HG02884 (cell line): Measurements from ENCODE around the gene SLC22A3.
A peak's percentile ranks its signal among the peaks of the same experiment; 100 is the strongest.

ENCODE experiments used
- ATAC-seq: cut with Tn5 transposase; IDR thresholded peaks from one replicate; pipeline ENCODE4 v1.9.1; 2021; ENCODE audit warnings: mild to moderate bottlenecking, moderate library complexity; ENCODE audit not compliant: unreplicated experiment

Gene SLC22A3

GRCh38 chr6:160333101-160333500, 15.1 kb upstream of the SLC22A3 start:
- ATAC-seq: no peak

GRCh38 chr6:160333841-160334240, 14.3 kb upstream of the SLC22A3 start:
- ATAC-seq: no peak

GRCh38 chr6:160336200-160336599, 12.0 kb upstream of the SLC22A3 start:
- ATAC-seq: no peak

- no peak for ATAC-seq
Measured at GRCh38 chr6:160337301-160337700, 10.9 kb upstream of the SLC22A3 start.

- ATAC-seq: no peak
Measured at GRCh38 chr6:160337991-160338390, 10.2 kb upstream of the SLC22A3 start.

- no peak for ATAC-seq
Measured at GRCh38 chr6:160343144-160343543, 5.0 kb upstream of the SLC22A3 start.

DNA sequence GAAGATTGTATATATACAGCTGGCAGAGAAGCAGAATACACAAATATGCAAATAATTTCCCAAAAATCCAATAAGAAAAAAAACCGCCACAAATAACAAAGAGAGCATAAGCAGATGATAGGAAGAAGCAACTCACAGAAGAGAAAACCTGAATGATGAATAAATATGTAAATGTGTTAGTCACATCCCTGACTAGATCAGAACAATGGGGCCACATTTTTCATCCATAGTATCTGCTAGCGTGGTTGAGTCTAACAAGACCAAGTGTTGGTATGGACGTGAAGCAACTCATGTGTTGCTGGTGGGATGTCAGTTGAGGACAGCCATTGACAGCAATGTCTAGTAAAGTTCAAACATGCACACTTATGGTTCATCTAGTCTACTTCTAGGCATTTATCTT, 3.9 kb upstream of the SLC22A3 start:
- no peak for ATAC-seq

- no peak for ATAC-seq
Measured at GRCh38 chr6:160347259-160348222, 637 bp upstream of the SLC22A3 start.

DNA sequence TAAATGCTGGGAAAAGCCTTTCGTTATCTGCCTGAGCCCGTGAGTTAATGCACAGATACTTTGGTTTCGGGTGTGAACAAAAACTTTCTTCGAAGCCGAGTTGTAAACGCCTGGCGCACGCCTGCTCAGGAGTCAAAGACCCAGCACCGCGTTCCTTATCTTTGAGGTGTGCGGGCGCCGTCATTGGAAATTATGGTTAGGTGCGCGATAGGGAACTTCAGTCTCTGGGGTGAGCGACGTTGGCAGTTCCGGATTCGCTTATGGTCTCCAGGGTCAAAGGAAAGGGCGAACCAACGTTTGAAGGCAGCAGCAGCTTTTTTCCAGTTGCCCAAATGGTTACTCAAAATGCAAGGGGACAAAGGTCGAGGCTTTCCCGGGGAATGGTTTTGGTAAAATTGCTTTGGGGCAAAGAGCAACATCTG, 853 bp downstream of the SLC22A3 start:
- ATAC-seq: no peak

DNA sequence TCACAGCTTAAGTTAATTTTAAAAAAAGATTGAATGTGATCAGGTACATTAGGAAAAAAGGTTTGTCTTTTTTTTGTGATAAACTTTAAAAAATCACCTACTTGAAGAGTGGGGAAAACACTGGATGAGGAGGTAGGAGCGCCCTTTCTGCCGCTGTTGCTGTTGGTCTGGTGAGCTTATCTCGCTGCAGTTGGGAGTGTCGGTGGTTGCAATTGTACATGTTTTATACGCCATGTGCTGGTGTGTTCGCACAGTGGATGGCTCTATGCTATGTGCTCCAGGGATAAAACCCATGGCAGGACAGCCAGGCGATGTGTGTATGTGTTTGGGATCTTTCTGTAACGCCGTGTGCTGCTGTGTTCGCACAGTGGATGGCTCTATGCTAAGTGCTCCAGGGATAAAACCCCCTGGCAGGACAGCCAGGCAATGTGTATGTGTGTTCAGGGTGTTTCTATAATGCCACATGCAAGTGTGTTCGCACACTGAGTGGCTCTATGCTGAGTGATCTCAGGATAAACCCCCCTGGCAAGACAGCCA, 1.7 kb downstream of the SLC22A3 start:
- no peak for ATAC-seq

DNA sequence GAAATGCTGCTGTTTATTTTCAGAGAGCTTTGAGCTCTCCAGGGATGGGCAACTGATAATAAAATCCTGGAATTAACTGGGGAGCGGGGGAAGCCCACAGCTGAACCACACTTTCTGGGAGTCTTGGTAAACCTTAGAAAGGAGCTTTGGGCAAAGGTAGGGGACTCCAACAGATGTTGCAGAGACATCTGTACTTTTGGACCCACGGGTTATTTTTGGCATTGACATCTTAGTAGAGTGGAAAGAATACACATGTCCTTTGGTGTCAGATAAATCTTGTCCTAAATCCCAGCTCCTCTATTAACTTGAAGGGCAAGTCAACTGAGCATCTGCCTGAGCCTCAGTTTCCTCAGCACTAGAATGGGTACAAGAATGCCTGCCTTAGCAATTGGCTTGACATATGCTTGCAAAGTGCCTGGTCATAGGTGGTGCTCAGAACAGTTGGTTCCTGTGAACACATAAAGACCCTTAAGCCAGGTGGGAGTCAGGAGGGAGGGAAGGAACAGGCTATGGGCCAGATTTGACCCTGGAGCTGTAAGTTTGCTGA, 5.8 kb downstream of the SLC22A3 start:
- no peak for ATAC-seq

DNA sequence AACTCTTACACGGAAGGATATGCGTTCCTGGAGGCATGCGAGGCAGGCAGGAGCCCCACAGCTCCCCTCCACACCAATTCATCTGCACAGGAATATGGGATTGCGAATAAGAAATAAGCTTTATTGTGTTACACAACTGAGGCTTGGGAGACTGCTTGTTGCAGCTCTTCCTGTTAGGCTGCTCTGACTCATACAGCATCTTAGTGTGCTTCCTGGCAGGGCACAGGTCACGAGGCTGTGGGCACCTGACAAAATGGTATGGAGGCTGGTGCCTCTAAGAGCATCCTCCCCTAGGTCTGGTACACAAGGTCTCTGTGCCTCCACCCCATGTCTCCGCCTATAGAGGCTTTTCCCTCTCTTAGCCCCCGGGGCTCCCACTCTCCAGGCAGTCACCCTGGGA, 6.8 kb downstream of the SLC22A3 start:
- ATAC-seq: no peak

GRCh38 chr6:160356074-160356744, 8.0 kb downstream of the SLC22A3 start:
- ATAC-seq: no peak

DNA sequence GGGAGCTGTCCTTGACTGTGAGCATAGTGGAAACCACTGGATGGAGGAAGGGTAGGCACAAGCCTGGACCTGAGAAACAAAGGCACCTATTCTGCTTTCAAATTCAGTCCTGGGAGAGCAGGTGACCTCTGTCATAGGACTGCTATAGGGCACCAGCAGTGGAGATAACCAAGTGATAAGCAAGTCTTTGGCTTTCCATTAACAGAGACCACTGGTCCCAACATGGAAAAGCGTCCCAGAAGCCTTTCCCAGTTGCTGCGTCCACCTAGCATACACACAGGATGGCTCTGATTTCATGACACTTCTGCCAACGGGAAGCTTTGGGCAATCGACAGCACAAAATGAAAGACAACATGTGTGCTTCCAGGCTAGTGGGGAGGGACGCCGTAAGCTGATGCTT, 8.9 kb downstream of the SLC22A3 start:
- no peak for ATAC-seq

- no peak for ATAC-seq
Measured at GRCh38 chr6:160358225-160359119, 10.3 kb downstream of the SLC22A3 start.

DNA sequence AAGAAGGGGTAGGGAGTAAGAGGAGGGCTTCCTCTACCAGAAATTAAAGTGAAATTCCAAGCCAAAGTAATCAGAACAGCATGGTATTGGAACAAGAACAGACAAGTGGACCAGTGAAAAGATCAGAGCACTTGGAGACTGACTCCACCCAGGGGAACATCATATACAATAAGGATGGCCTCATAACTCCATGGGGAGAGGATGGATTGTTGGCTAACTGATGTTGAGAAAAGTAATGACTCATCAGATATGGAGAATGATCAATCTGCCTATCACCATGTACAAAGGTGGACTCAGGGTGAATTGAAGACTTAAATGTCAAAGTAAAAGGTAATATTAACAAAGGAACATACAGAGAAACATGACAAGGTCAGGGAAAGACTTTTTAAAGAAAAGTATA, 12.8 kb downstream of the SLC22A3 start:
- ATAC-seq: no peak

DNA sequence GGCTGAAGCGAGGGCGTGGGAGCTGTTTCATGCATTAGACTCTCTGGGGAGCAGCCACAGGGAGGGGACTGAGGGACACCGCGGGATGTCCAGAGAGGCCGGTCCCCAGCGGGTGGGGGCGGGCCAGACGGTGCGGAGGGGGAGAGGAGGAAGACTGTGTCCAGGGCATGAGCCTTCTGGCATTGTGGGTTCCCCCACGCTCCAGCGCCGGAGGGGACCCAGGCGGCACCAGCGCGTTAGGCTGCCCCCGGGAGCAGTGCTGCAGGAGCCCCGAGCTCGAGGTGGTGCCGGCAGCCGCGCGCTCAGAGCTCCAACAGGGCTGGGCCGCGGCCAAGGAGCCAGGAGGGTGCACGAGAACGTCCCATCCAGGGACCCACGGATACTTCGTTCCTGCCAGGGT, 14.4 kb downstream of the SLC22A3 start:
- no peak for ATAC-seq

GRCh38 chr6:160363016-160363996, 15.1 kb downstream of the SLC22A3 start:
- ATAC-seq: peak; percentile 60

GRCh38 chr6:160365117-160365516, 16.9 kb downstream of the SLC22A3 start:
- ATAC-seq: no peak
